HG02623 (cell line): ENCODE results near the gene EEF1E1.

Experiments used
- ATAC-seq: cut with Tn5 transposase; IDR thresholded peaks from one replicate; pipeline ENCODE4 v1.9.1; 2021; ENCODE audit warnings: moderate library complexity; ENCODE audit not compliant: unreplicated experiment

EEF1E1 gene

DNA sequence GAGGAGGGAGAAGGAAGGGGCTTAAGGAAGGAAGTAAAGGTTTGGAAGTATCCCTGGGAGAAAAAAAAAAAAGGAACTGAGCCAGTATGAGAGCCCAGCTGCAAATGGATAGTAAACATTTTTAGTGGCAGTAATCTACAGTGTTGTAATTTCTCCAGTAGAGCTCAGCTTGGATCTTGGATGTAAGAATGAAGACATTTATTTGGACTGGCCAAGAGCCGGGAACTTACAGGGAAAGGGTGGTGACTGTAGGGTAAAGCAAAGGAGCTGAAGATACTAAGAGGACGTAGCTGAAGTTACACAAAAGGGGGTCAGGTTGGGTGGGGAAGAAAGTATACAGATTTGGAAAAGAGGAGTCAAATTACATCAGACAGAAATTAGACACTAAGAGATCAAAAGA is 13.5 kb downstream of the EEF1E1 start:
- no peak for ATAC-seq

DNA sequence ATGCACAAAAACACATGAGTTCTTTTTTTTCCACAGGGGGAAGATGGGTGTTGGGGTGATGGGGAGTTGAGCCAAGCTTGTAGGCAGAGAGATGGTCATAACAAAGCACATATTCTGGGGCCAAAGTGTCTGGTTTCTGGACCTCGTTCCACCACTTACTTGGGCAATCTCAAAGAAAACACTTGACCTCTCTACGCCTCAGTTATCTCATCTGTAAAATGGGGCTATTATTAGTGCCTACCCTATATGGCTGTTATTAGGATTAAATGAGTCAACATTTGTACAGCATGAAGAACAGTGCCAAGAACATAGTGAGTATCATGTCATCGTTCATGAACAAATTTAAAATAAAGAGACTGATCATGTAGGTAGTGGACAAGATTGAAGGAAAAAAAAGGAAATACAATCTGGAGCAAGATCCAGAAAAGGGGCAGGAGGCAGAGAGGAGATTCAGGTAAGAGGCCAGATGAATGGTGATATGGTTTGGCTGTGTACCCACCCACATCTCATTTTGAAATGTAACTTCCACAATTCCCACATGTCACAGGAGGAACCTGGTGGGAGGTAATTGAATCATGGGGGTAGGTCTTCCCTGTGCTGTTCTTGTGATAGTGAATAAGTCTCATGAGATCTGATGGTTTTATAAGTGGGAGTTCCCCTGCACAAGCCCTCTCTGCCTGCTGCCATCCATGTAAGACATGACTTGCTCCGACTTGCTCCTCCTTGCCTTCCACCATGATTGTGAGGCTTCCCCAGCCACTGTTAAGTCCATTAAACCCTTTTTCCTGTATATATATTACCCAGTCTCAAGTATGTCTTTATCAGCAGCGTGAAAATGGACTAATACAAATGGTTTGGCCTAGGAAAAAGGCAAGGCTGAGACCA is 14.2 kb downstream of the EEF1E1 start:
- ATAC-seq, result no peak

DNA sequence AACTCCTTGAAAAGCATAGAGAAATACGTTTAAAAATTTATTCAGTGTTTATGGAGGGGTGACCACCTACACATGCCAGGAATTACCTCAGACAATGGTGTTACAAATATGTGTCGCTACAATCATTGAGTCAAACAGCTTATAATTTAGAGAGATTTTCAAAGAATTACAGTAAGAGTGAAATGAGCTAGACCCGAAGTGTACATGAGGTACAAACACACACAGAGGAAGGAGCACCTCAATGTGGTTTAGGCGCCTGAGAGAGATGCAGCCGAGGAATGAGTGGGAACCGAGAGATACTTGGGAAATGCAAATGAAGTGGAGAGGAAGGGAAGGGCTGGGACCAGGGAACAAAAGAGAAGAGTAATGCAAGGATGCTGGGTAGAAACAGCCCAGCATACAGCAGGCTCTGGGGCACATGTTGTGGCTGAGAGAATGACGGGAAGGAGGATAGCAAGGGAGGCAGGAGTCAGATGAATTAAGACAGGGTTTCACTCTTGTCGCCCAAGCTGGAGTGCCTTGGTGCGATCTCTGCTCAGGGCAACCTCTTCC is 15.5 kb downstream of the EEF1E1 start:
- no peak for ATAC-seq

DNA sequence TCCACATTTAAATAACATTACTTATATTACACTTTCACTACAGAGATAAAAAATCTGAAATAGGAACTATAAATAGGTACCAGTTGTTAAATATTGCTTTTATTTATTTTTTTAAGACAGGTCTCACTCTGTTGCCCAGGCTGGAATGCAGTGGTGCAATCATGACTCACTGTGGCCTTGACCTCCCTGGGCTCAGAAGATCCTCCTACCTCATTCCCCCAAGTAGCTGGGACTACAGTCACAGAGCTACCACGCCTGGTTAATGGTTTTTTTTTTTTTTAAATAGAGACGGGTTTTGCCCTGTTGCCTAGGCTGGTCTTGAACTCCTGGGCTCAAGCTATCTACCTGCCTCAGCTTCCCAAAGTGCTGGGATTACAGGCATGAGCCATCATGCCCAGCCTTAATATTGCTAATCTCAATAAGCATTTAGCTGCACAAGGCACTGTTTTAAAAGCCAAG is 17.3 kb downstream of the EEF1E1 start:
- no peak for ATAC-seq

DNA sequence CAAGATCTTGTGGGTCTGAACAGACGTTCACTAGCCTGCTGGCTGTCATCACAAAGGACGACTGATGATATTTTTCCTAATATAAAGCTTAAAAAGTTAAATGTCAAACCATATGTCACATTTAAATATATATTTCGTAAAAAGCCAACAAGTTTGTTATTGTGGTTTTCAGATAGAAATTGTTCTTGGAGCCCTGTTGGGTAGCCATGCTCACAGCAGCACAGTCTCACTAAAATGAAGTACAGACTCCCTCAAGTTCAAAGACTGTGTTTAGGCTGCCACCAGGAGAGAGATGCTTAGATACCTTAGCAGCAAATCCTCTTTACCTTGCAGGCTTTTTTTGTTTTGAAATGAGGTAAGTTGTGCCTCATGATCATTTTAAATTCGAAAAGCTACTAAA is 17.8 kb downstream of the EEF1E1 start:
- ATAC-seq, result no peak

DNA sequence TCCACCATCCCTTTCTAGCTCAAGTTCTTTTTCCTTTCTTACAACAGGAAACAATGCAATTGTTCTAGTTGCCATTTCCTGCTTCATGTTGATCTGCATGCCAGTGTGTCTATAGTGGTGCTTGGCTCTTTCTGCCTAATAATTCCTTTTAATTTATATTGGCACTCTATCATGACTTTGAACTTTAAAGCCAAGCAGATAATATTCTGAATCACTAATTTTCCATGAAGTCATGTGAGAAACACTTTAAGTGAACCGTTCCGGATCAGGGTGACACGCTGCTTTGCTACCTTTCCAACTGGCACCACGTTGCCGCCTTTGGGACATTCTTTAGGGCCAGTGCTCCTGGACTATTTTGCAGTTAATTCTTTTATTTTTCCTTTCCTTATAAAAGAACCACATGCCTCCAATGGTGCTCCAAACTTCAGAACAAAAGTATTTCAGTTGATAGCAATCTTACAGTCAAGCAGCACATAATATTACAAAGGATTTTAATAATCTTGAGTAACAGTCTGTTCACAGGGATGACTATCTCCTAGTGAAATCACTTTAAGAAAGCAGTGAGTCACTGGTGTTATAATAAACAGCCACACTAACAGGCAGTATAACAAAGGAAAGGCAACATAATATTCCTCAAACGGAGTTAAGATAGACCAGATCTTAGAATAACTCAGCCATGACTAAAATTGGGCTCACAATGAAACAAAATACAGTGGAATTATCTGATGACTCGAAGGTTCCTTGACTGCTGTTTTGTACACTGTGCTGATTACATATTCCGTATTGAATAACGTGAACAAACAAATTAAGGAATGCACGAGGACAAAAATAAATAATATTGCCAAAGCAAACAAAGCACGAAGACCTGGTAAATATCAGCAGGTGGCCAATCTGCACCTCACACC is 19.1 kb downstream of the EEF1E1 start:
- ATAC-seq, result no peak

DNA sequence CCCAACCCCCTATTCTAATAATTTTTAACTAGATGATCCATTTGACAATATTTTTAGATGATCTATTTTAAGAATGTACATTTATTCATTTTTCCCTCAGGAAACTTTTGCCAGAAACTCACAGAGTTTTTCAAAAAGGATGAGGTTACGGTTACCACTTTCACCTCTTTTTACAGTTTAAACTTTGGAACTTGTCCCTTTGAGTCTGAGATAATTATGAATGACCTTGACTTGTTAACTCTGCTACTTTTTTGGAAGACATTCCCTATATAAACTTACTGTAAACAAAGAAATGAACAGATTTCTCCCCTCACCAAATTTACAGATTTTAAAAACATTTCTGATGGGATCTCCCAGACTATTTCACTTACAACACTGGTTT is 19.8 kb downstream of the EEF1E1 start:
- ATAC-seq, result no peak

DNA sequence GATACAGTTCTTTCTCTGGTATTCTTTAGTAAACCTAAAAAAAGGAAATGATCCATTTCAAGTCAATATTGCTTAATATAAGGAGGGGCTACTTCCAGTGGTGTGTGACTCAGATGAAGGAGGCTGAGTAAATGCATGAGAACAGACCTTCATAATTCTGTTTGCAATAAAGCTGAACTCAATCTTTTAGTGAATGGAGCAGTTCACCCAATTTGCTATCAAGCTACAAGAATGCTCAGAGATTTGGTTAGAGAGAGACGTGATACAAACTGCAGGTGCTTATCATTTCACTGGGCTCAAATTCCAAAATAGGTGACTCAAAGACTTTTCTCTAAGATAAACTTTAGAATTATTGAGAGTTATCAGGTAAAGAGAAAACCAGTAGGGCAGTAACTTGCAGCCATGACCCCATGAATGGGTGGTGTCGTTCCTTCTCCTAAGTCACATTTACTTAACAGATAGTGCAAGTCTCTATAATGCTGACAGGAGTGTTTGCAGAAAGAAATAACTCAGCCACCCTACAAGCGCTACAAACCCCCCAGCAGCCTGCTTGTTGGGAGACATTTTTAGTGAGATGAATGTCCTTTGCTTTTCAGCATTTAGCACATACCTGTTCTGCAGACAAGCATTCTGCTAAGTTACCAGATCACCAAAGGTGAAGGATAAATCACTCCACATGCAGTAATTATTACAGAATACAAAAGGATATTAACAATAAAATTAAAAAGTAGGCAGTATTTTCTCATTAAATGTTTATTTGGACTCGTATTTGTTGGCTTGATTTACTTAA is 21.8 kb downstream of the EEF1E1 start:
- no peak for ATAC-seq

DNA sequence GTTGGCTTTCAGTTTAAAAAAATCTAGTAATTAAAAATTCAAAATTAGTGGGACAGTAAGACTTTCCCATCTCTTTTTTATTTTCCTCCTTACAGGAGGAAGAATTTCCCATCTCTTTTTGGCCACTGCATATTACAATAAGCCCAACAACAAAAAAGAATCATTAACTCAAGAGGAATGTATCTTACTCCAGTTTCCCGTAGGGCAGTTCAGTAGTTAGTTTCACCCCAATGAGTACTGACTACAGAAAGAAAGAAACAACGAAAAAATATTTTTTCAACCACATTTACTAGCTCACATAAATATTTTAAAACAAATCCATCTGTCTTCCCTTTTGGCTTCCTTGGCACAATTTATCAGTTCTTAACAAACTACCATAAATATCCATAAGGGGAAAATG is 23.2 kb downstream of the EEF1E1 start:
- ATAC-seq, result no peak

DNA sequence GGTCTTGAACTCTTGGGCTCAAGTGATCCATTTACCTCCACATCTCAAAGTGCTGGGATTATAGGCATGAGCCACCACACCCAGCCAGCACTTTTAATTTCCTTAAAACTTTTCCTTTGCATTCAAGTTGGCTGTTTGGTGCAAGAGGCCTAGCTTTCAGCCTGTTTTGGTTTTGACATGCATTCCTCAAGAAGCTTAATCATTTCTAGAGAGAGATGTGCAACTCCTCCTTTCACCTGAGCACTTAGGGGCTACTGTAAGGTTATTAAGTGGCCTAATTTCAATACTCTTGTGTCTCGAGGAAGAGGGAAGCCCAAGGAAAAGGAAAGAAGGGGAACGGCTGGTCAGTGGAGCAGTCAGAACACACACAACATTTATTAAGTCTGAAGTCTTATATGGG is 24.4 kb downstream of the EEF1E1 start:
- ATAC-seq, result no peak

DNA sequence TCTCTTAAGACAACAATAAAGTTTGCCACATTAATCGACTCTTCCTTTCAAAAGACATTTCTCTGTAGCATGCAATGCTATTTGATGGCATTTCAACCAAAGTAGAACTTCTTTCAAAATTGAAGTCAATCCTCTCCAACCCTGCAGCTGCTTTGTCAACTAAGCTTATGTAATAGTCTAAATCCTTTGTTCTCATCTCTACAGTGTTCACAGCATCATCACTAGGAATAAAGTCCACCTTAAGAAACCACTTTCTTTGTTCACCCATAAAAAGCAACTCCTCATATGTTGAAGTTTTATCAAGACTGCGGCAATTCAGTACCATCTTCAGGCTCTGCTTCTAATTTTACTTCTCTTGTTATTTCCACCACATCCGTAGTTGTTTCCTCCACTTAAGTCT is 26.6 kb downstream of the EEF1E1 start:
- ATAC-seq, result no peak

DNA sequence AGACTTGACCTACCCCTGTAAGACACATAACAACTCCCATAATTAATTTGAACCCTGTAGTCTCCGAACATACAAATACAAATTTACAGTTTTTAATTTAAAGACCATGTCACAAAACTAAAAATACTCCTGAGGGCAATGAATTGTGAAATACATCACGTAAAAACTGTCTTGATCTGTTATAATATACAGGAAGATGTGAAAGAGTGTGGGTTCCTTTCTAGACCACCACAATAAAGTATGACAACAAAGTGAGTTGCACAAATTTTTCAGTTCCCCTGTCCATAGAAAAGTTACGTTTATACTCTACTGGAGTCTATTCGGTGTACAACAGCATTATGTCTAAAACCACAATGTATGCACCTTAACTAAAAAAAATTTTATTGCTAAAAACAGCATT is 27.2 kb downstream of the EEF1E1 start:
- ATAC-seq, result no peak

DNA sequence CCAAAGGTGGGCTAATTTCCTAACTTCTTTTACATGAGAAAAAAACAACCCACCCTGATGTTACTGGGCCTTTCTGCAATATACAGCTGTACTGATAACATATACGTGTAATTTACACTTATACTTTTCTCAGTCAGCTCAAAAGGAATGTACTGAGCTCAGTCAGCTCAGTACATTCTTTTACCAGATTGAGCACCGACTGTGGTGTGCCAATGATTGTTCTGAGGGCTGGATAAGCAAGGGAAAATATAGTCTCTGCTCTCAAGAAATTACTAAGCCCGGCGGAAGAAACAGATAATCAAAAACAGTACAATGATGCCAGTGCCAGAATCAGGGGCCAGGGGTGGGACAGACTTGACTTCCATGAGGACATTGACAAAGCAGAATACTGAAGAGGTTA is 28.1 kb downstream of the EEF1E1 start:
- no peak for ATAC-seq

DNA sequence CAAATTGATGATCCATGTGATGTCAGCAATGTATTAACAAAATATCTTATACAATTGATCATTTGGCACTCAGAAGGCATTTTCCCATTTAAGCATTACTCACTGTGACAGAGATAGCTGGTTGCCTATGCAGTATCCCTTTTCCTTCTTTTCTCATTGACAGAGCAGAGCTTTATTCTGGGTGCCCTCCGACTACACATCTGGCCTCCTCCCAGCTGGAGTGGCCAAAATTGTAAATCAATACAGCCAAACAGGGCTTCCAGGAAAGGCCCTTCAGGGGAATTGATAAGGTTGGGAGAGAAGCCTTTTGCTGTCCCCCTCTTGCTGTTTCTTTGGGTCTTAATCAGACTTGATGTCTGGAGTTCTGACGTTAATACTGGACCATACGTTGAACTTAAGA is 28.6 kb downstream of the EEF1E1 start:
- ATAC-seq, result no peak

DNA sequence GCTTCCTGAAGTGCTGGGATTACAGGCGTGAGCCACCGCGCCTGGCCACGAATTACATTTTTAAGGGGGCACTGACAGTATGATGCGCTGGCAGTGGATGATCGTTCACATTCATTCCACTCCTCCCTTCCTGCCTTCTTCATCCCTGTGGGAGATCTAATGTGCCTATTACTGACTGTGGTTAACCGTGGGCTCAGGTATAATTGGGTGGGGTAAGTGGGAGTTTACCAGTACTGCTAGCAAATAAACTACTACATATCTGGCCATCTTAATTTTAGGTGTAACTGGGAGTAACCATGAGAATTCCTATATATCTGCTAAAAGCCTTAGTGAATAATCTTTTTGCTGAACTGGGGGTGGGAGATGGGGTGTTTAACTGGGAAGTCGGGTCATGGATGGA is 31.6 kb downstream of the EEF1E1 start:
- no peak for ATAC-seq

DNA sequence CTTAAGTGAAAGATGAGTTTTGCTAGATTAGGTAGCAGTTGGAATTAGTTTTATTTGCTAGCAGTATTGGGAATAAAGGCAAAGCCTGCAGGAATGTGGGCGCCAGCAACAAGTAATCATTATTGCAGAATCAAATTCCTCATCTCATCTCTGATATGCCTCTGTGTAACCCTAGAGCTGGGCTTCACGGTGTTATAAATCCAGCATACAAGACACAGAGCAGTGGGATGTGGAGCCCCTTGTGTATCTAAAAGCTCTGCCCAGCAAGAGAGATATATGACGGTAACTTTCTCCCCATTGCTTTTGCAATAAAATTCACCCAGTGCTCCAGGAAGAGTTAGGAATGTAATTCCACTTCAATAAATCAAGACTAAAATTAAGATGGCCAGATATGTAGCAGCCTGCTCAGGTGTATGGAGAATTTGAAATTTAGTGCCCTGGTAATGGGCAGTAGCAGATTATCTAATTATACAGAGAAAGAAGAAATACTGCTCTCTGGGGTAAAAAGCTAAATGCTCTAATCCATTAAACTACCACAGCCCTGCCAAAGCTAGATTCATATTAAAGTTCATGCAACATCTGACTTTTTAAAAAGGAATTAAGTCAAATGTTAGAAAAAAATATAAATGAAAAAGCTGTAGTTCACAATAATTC is 32.6 kb downstream of the EEF1E1 start:
- ATAC-seq, result no peak

DNA sequence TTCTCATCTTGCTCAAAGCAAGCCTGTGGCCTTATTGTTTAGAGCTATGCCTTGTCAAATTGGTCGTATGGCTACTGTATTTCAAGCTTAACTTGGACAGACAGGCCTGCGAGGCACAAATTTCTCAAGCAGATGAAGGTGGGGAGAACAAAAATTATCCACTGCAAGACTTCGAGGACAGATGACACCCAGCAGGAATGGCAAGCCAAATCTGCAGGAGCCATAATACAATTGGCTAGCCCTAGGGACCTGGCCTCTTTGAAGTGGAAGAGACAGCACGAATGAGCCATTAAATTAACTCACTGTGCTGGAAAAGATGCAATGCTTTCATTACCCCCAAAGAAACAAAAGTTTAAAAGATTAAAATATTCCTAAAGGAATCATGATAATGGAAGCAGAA is 33.2 kb downstream of the EEF1E1 start:
- ATAC-seq, result no peak

DNA sequence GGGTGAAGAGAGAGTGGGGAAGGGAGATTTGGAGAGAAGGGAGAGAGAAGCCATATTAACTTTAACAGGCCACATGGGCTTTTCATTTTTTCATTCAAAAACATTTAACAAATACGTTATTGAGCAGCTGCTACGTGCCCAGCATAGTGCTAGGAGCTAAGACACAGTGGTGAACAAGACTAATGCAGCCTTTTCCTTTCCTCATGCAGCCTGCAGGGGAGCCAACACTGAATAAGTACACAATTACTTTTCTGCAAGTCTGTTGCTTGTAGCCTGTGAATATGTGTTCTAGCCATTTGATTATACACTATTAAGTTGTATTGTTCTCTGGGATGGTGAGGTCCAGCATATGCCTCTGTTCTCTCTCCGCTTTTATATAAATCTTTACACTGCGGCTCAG is 36.2 kb downstream of the EEF1E1 start:
- ATAC-seq, result no peak

DNA sequence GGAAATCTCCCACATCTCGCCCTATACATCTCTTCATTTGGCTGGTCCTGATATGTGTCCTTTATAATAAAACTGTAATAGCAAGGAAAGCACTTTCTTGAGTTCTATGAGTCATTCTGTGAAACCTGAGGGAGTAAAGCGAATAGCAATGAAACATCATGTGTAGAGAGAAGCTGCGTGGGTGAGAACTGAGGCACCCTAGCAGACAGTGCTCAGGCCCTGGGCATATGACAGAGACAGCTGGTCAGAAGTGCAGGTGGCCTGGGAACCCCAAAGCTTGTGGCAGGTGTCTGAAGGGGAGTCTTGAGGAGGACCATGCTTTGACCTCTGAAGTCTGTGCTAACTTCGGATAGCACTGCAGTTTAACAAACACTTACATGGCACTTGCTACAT is 36.8 kb downstream of the EEF1E1 start:
- peak; percentile 48 for ATAC-seq
